AG04449 (cell line): ENCODE measurements around the gene FHDC1.

Experiments
- CTCF ChIA-PET: fragments of 350-600 bp; formaldehyde crosslinking; extraction: SDS; loops from one replicate; lab custom pipeline; 2021; ENCODE audit warnings: antibody characterized with exemption; lab: Yijun Ruan, JAX
- POLR2A ChIA-PET: fragments of 400-600, 350-600 bp; formaldehyde crosslinking; extraction: SDS; loops from one replicate; lab custom pipeline; 2020; ENCODE audit warnings: antibody characterized with exemption, inconsistent platforms; lab: Yijun Ruan, JAX
- DNase-seq: peaks from one replicate; pipeline ENCODE4 v3.0.0-alpha.2; 2010; ENCODE audit warnings: low read depth, low spot score
- H3K4me3 ChIP-seq: 2 replicates; pipeline ENCODE4 v1.5.1; 2011; ENCODE audit warnings: low read depth, mild to moderate bottlenecking, control low read depth, low read length
- TF ChIP-seq, protein P1 (sequence below): IDR thresholded peaks from one replicate; pipeline ENCODE4 v1.5.1; 2011; ENCODE audit warnings: mild to moderate bottlenecking, moderate library complexity, low read length, control low read depth, inconsistent platforms; ENCODE audit not compliant: insufficient read depth; ENCODE audit errors: missing control alignments

FHDC1 gene

DNA sequence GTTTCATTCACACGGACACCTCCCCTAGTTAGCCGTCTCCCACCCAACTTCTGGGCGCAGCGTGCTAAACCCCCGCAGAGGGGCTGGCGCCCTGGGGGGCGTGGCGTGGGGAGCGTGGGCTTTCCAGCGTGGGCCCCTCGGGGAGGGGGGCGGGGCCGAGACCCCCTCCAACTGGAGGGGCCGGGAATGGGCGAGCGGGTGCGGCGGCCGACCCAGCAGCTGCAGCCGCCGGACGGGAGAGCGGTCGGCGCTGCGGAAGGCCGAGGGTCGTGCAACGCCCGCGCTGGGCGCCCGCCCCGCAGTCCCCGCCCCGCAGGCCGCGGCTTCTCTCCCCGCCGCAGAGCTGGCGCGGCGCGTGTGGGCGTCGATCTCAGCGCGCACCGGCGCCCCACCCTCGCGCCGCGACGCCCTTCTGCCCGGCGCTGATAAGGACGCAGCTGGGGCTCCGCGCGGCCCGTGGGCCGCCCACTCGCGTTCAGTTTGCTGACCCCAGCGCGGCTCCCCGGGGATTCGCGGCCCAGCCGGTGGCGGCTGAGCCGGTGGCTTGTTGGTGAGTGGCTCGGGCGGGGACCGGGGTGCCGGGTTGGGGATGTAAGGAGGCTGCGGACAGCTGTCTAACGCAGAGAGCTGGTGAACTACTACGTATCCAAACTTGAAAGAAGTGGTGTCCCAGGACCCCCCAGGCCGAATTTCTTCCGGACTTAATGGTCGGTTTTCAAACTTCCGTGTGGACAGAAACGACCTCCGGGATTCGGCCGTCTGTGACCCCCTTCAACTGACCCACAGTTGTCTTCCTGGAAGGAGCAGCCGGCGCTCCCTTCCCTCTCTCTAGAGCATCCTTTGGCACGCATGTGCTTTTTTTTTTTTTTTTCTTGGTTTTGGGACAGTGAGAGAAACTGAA is 1.5 kb downstream of the FHDC1 start:
- TF ChIP-seq, protein P1, sequence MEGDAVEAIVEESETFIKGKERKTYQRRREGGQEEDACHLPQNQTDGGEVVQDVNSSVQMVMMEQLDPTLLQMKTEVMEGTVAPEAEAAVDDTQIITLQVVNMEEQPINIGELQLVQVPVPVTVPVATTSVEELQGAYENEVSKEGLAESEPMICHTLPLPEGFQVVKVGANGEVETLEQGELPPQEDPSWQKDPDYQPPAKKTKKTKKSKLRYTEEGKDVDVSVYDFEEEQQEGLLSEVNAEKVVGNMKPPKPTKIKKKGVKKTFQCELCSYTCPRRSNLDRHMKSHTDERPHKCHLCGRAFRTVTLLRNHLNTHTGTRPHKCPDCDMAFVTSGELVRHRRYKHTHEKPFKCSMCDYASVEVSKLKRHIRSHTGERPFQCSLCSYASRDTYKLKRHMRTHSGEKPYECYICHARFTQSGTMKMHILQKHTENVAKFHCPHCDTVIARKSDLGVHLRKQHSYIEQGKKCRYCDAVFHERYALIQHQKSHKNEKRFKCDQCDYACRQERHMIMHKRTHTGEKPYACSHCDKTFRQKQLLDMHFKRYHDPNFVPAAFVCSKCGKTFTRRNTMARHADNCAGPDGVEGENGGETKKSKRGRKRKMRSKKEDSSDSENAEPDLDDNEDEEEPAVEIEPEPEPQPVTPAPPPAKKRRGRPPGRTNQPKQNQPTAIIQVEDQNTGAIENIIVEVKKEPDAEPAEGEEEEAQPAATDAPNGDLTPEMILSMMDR, result no peak
- POLR2A ChIA-PET, result interaction anchor here (0.6 kb wide), 1 partner anchor 189 kb away, joined by 3 read pairs; no protein-coding TSS in a partner anchor
- H3K4me3 ChIP-seq, result peak overlapping the region; percentile 58
- no peak for DNase-seq
- CTCF ChIA-PET, result interaction anchor here (0.7 to 2.2 kb wide), 2 partner anchors 147 to 189 kb away, joined by 3 to 4 read pairs; no protein-coding TSS in a partner anchor

DNA sequence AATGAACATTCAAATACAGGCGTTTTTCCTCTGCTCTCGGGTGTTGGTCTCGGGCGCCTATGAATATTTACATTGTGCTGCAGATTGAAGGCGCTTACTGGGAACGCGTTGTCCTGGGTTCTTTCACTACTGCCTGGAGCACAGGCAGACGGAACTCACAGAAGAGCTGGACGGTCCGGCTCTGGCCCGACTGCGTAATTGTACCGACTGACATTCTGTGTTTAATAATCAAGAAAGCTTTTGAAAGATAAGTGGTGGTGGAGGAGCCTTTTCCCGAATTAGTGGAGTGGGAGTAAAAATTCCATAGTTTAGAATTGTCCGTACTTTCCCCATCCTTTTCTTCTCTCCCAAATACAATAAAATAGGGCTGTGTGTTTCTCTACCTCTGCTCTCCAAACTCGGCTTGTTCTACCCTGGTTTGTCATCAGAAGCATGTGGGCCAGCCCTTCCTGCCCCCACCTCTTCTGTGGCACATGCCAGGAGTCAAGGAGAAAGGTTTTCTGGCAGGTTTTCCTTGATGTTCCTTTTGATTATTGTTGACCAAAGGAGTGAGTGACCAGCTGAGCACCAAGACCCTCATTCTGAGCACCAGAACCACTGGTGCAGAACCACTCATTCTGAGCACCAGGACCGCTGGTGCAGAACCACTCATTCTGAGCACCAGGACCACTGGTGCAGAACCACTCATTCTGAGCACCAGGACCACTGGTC is 2.3 kb downstream of the FHDC1 start:
- H3K4me3 ChIP-seq, result peak overlapping the region; percentile 58
- no peak for DNase-seq
- ChIA-PET POLR2A (no interaction called here), CTCF (interaction anchor here (0.9 kb wide), 1 partner anchor 26 kb away, joined by 4 read pairs; no protein-coding TSS in a partner anchor)
- TF ChIP-seq, protein P1, result no peak

DNA sequence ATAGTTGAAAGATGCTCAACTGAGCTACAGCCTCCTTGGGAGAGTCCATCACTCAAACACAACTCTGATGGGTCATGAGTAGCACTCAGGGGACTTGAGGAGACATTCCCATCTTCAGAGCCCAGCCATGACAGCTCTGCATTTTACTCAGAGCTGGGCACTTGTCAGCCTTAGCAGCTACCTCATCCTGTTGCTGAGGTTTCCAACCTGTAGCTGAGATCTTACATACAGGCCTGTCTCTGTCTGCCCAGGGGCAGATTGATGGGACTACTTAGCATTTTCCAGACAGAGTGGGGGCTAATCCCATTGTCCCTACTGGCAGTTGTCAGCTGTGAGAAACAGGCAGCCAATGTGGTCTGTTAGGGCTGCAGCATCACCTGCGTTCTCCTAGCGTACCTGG is 3.5 kb downstream of the FHDC1 start:
- no peak for DNase-seq
- TF ChIP-seq, protein P1, result no peak
- no peak overlapping the region for H3K4me3 ChIP-seq
- ChIA-PET CTCF (interaction anchor here (0.8 to 1.2 kb wide), 3 partner anchors 139 to 188 kb away, joined by 3 to 5 read pairs (median 3); no protein-coding TSS in a partner anchor), POLR2A (no interaction called here)

DNA sequence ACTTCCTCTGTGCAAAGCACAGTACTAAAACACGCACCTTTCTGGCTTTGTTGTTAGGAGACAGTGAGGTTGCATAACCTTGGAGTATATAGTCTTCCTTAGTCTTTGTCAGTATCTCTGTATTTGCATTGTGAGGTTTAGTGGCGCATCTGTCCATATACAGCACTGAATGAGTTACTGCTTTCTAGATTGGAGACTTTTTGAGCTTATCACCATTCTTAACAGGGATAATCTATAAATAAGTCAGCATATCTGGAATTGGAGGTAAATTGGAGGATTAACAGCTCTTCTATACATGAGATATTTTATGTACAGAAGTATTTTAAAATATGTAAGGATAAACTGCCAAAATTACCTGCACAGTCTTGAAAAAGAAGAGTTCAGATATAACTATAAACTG is 4.3 kb downstream of the FHDC1 start:
- CTCF ChIA-PET, result interaction anchor here (0.7 to 1.7 kb wide), 4 partner anchors 10 to 187 kb away, joined by 3 to 5 read pairs (median 4); no protein-coding TSS in a partner anchor
- no peak for DNase-seq
- POLR2A ChIA-PET, result interaction anchor here (0.5 kb wide), 1 partner anchor 512 kb away, joined by 4 read pairs; no protein-coding TSS in a partner anchor
- TF ChIP-seq, protein P1, result no peak
- H3K4me3 ChIP-seq, result no peak overlapping the region

DNA sequence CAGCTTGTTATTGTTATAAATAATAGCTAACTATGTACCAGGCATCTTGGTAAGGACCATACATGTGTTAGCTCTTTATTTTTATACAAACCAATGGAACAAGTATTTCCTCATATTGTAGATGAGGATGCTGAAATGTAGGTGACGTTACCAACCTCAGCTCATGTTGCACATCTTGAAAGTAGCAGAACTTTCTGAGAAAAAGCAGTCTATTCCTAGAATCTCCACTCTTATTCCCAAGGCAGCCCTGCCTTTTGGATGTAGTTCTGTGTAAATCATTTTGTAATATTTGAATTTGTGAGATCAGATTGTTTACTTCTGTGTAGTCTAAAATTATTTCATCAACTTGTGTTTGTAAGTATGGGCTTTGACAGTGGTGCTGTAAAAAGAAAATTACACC is 5.3 kb downstream of the FHDC1 start:
- CTCF ChIA-PET, result interaction anchor here (1.7 kb wide), 1 partner anchor 9 kb away, joined by 5 read pairs; no protein-coding TSS in a partner anchor
- no peak overlapping the region for H3K4me3 ChIP-seq
- no peak for DNase-seq
- POLR2A ChIA-PET, result no interaction called here
- TF ChIP-seq, protein P1, result no peak
